C4-2B (cell line): ENCODE data around the gene METTL25B.

Source experiments
- H3K27ac ChIP-seq: fragments of 450-650 bp; 2 replicates; pipeline ENCODE4 v1.5.1; 2017
- CTCF ChIP-seq: fragments of 450-650 bp; conservative IDR thresholded peaks from 2 replicates; pipeline ENCODE4 v1.5.1; 2017; ENCODE audit warnings: mild to moderate bottlenecking
- ZFX ChIP-seq: fragments of 450-650 bp; IDR thresholded peaks from 2 replicates; pipeline ENCODE4 v1.6.1; 2017

METTL25B gene

GRCh38 chr1:156728599-156729462, 562 bp downstream of the METTL25B start, which contains the start of gene ISG20L2:
Gene ISG20L2 (minus strand): TSS chr1:156728766. CDS start chr1:156727652, 1,114 bp downstream.
- TF ChIP-seq CTCF = no peak
- TF ChIP-seq ZFX = peak; percentile 96
- H3K27ac ChIP-seq = peak within 1 kb of the TSS; percentile 97

- H3K27ac ChIP-seq = no peak overlapping the region
Measured at GRCh38 chr1:156733989-156734584, 5.8 kb downstream of the METTL25B start.

GRCh38 chr1:156738407-156738806, 10.1 kb downstream of the METTL25B start:
- no peak for TF ChIP-seq ZFX
- TF ChIP-seq CTCF = no peak
- no peak overlapping the region for H3K27ac ChIP-seq

More at GRCh38 chr1:156733989-156734584, 5.8 kb downstream of the METTL25B start:
- TF ChIP-seq CTCF (no peak), ZFX (no peak)

GRCh38 chr1:156738916-156739315, 10.6 kb downstream of the METTL25B start:
- no peak overlapping the region for H3K27ac ChIP-seq
- no peak for TF ChIP-seq CTCF
- TF ChIP-seq ZFX = no peak

GRCh38 chr1:156740237-156740740, 12.0 kb downstream of the METTL25B start:
- TF ChIP-seq CTCF = no peak
- H3K27ac ChIP-seq = peak overlapping the region; percentile 90

- TF ChIP-seq CTCF (no peak), ZFX (peak; percentile 92)
- peak within 1 kb of the TSS; percentile 90 for H3K27ac ChIP-seq
Measured at GRCh38 chr1:156740741-156741480, 12.6 kb downstream of the METTL25B start, which contains the start of gene MRPL24. Gene MRPL24 (minus strand): TSS chr1:156741088. CDS start chr1:156738704, 2,384 bp downstream.
